ENCODE data around the gene NRIP1. TPM values are rescaled to one million over a fixed set of nuclear protein-coding genes. Genes with fewer than 3 reads are reported as not detected.
A peak's percentile ranks its signal among the peaks of the same experiment; 100 is the strongest.

NRIP1 gene
- total RNA-seq, 1 donor from 2014 or later, result 59.1 TPM

DNA sequence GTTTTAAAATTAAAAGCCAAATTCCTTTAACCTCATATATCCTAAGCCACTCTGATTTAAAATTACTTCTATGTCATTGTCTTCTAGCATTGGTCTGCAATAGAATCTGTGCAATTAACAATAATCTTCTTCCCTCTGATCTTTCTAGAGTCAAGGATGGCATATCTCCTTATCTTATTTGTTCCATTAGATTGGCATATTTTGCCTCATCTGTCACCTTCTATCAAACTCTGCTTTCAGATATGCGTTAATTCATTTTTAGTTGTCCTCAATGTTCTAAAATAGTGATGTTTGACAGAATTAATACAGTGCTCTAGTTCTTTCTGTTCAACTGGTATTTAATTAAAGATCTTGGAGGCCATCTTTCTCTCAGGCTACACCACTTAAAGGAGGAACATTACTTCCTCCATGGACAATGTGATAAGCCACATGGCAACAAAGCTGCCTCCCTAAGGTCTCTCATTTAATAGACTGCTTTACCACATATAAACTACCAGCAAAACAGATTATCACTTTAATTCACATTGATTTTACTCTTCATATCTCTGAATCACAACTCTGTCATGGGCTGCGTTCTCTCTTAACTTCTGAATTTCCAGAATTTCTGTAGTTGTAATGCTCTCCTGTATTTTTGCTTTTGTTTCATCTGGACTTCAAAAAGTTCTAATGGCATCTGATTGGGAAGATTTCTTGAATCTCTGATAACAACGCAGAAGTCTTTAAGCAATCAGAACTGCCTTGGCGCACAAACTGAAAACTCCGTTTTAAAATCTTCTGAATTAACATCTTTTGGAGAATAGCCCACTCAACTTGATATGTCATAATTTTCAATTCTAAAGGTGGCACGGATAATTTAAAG is 2.8 kb downstream of the NRIP1 start:
- H3K9me3 ChIP-seq (ENCODE audit: low read depth), result no peaks in the 10 kb centered on the region
- H3K36me3 ChIP-seq, result no peaks in the 10 kb centered on the region
- no peak overlapping the region for H2AFZ ChIP-seq (replicated peaks)
- peaks cover 56% of the 10 kb centered on the region for H4K20me1 ChIP-seq (ENCODE audit: low read depth)
- peak overlapping the region; percentile 90 for H3K27ac Mint-ChIP-seq
- H3K4me1 Mint-ChIP-seq, result peaks cover 23% of the 10 kb centered on the region
- H3F3A ChIP-seq (ENCODE audit: low read depth), result peaks cover 22% of the 10 kb centered on the region
- peaks cover 25% of the 10 kb centered on the region for H3K36me3 Mint-ChIP-seq
- peaks cover 9% of the 10 kb centered on the region for H3K27me3 ChIP-seq
- H3K79me2 ChIP-seq (ENCODE audit: low read depth), result peaks cover 75% of the 10 kb centered on the region
- H3K9me3 Mint-ChIP-seq, result peaks cover 21% of the 10 kb centered on the region
- DNase-seq (ENCODE audit: low spot score), result no peak
- H3K4me2 ChIP-seq, result peak overlapping the region; percentile 96
- no peaks in the 10 kb centered on the region for H3K27me3 Mint-ChIP-seq (ENCODE audit: insufficient read depth, low read depth)
- H3K9ac ChIP-seq, result no peak overlapping the region
- H3K4me3 Mint-ChIP-seq, result peak overlapping the region; percentile 97
- H3K27ac ChIP-seq, result no peak overlapping the region
- H3K4me1 ChIP-seq, result peaks cover 55% of the 10 kb centered on the region
- TF ChIP-seq EZH2phosphoT487 (IDR thresholded peaks at IDR 0.05), result no peak
- TF ChIP-seq EZH2 (IDR thresholded peaks at IDR 0.05), result no peak
- H3K4me3 ChIP-seq, result peak overlapping the region; percentile 90

GRCh38 chr21:15061279-15061678 is 3.5 kb downstream of the NRIP1 start:
- no peak overlapping the region for H3K27ac Mint-ChIP-seq
- H3K4me3 Mint-ChIP-seq, result peak overlapping the region; percentile 69

DNA sequence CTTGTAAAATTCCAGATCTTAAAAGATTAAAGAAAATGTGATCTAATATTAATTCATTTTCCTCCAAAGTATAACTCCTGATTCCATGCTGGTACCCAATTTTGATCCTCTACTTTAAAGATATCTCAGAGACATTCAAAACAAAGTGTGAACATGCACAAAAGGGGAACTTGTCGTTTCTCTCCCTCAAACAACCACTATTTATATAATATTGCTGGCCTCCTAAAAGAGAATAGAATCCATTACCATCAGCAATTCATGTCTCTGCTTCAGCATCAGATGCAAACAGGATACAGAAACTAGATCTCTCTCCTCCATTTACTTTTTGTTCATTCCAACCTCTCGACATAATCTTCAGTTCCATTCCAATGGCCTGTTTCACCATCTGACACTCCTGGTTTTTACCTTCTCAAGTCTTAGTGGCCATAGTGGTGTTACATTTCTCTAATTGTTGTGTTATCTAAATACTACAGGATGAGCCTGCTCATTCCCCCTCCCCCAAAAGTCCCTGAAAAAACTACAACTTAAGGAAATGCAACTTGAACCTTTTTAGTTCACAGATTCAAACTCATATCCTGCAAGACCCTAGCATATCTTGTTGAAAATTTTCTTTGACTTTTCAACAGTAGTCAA is 4.1 kb downstream of the NRIP1 start:
- H3K4me3 Mint-ChIP-seq, result peak overlapping the region; percentile 69
- TF ChIP-seq EZH2phosphoT487 (IDR thresholded peaks at IDR 0.05), result no peak
- Histone ChIP-seq H3K4me2 (peak overlapping the region; percentile 96), H3K36me3 (no peaks in the 10 kb centered on the region), H2AFZ (replicated peaks) (no peak overlapping the region), H3K79me2 (ENCODE audit: low read depth) (peaks cover 88% of the 10 kb centered on the region), H4K20me1 (ENCODE audit: low read depth) (peaks cover 68% of the 10 kb centered on the region), H3K4me3 (peak overlapping the region; percentile 90), H3K9me3 (ENCODE audit: low read depth) (no peaks in the 10 kb centered on the region), H3F3A (ENCODE audit: low read depth) (peaks cover 19% of the 10 kb centered on the region), H3K4me1 (peaks cover 56% of the 10 kb centered on the region), H3K9ac (no peak overlapping the region), H3K27me3 (no peaks in the 10 kb centered on the region), H3K27ac (no peak overlapping the region)
- no peak for DNase-seq (ENCODE audit: low spot score)
- peaks cover 36% of the 10 kb centered on the region for H3K36me3 Mint-ChIP-seq
- no peaks in the 10 kb centered on the region for H3K27me3 Mint-ChIP-seq (ENCODE audit: insufficient read depth, low read depth)
- no peak overlapping the region for H3K27ac Mint-ChIP-seq
- H3K4me1 Mint-ChIP-seq, result peaks cover 18% of the 10 kb centered on the region
- peaks cover 29% of the 10 kb centered on the region for H3K9me3 Mint-ChIP-seq

More at GRCh38 chr21:15061279-15061678, 3.5 kb downstream of the NRIP1 start:
- no peak for DNase-seq (ENCODE audit: low spot score)
- H3K9me3 Mint-ChIP-seq, result peaks cover 27% of the 10 kb centered on the region
- Histone ChIP-seq H2AFZ (replicated peaks) (no peak overlapping the region), H3K36me3 (no peaks in the 10 kb centered on the region), H3K9me3 (ENCODE audit: low read depth) (no peaks in the 10 kb centered on the region), H3K27ac (no peak overlapping the region), H3K4me1 (peaks cover 56% of the 10 kb centered on the region), H3K9ac (no peak overlapping the region), H4K20me1 (ENCODE audit: low read depth) (peaks cover 63% of the 10 kb centered on the region), H3K4me3 (peak overlapping the region; percentile 90), H3K4me2 (peak overlapping the region; percentile 96), H3K27me3 (peaks cover 2% of the 10 kb centered on the region), H3K79me2 (ENCODE audit: low read depth) (peaks cover 82% of the 10 kb centered on the region), H3F3A (ENCODE audit: low read depth) (peaks cover 22% of the 10 kb centered on the region)
- H3K4me1 Mint-ChIP-seq, result peaks cover 21% of the 10 kb centered on the region
- no peaks in the 10 kb centered on the region for H3K27me3 Mint-ChIP-seq (ENCODE audit: insufficient read depth, low read depth)
- H3K36me3 Mint-ChIP-seq, result peaks cover 31% of the 10 kb centered on the region
- no peak for TF ChIP-seq EZH2phosphoT487 (IDR thresholded peaks at IDR 0.05)
- TF ChIP-seq EZH2 (IDR thresholded peaks at IDR 0.05), result no peak

GRCh38 chr21:15059397-15059796 is 5.4 kb downstream of the NRIP1 start:
- Histone ChIP-seq H3K9me3 (ENCODE audit: low read depth) (no peaks in the 10 kb centered on the region), H3K79me2 (ENCODE audit: low read depth) (peaks cover 100% of the 10 kb centered on the region), H3K4me3 (no peak overlapping the region), H3K4me2 (no peak overlapping the region), H3K4me1 (peaks cover 56% of the 10 kb centered on the region), H4K20me1 (ENCODE audit: low read depth) (peaks cover 80% of the 10 kb centered on the region), H3K9ac (no peak overlapping the region), H2AFZ (replicated peaks) (no peak overlapping the region), H3K27ac (no peak overlapping the region), H3K27me3 (no peaks in the 10 kb centered on the region), H3F3A (ENCODE audit: low read depth) (peaks cover 11% of the 10 kb centered on the region), H3K36me3 (no peaks in the 10 kb centered on the region)
- TF ChIP-seq, protein P1, sequence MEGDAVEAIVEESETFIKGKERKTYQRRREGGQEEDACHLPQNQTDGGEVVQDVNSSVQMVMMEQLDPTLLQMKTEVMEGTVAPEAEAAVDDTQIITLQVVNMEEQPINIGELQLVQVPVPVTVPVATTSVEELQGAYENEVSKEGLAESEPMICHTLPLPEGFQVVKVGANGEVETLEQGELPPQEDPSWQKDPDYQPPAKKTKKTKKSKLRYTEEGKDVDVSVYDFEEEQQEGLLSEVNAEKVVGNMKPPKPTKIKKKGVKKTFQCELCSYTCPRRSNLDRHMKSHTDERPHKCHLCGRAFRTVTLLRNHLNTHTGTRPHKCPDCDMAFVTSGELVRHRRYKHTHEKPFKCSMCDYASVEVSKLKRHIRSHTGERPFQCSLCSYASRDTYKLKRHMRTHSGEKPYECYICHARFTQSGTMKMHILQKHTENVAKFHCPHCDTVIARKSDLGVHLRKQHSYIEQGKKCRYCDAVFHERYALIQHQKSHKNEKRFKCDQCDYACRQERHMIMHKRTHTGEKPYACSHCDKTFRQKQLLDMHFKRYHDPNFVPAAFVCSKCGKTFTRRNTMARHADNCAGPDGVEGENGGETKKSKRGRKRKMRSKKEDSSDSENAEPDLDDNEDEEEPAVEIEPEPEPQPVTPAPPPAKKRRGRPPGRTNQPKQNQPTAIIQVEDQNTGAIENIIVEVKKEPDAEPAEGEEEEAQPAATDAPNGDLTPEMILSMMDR (IDR thresholded peaks at IDR 0.05), result no peak
- TF ChIP-seq EZH2phosphoT487 (IDR thresholded peaks at IDR 0.05) (no peak), EZH2 (IDR thresholded peaks at IDR 0.05) (no peak)
- peaks cover 49% of the 10 kb centered on the region for H3K36me3 Mint-ChIP-seq
- DNase-seq (ENCODE audit: low spot score), result no peak
- H3K27me3 Mint-ChIP-seq (ENCODE audit: insufficient read depth, low read depth), result no peaks in the 10 kb centered on the region
- H3K9me3 Mint-ChIP-seq, result peaks cover 42% of the 10 kb centered on the region
- no peak overlapping the region for H3K4me3 Mint-ChIP-seq
- H3K4me1 Mint-ChIP-seq, result peaks cover 18% of the 10 kb centered on the region
- H3K27ac Mint-ChIP-seq, result no peak overlapping the region
